Raji (cell line): ENCODE measurements around the gene ARID1B.

Source experiments
- POLR2A ChIP-seq: IDR thresholded peaks from 2 replicates; pipeline ENCODE4 v1.6.1; 2011; ENCODE audit warnings: low read depth, low read length, control low read depth; ENCODE audit not compliant: insufficient read depth

ARID1B gene

DNA sequence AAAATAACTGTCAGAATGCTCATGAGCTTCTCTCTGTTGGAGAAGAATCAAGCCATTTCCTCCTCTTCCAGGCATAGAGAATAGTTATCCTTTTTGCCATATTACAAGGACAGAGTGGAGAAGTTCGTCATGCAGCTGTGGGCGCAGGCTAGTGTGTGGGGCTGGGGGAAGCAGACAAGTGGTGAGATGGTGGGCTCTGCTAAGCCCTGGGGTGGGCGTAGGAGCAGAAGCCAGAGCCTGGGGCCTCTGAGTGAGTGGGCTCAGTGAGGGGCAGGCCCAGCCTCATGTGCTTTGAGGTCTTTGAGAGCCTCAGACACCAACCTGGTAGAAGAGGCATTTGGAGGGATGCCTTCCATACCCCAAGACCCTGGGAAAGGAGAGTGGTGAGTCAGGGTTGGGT is 19.4 kb downstream of the ARID1B start:
- no peak for TF ChIP-seq POLR2A

GRCh38 chr6:156797901-156798735 is 20.9 kb downstream of the ARID1B start:
- no peak for TF ChIP-seq POLR2A

DNA sequence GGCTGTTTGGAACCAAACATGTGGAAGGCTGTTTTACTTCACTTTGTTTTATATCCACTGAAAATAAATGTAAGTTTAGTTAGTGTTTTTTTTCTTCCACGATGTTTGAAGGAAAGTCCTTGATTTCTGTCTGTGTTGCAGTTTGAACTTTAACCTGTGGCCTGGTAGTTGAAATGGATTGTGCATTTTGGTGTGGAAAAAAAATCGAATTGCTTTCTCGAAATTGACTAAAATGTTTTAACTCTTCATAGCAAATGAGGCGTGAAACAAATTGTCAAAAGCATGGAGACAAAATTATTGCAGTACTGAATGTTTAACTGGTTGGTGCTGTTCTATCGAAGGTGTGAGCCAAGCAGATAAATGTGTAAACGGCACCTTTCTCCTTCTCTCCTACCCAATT is 24.5 kb downstream of the ARID1B start:
- no peak for TF ChIP-seq POLR2A

DNA sequence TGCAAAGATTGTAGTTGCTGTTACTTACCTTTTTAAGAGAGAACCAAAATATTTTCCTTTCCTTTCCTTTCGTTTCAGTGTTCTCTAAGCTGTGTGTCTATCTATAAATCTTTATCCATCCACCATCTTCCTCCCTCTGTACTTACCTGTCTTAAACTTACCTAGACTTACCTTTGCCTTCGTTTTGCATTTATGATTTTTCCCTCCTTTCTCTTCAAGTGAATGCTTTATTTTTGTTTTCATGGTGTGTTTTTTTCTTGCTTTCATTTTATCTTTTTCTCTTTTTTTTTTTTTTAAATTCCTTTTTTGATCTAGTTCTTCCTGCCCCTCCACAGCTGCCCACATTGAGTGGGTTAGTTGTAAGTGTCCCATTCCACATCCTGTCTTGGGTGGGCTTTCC is 26.2 kb downstream of the ARID1B start:
- TF ChIP-seq POLR2A: no peak

GRCh38 chr6:156804402-156804801 is 27.2 kb downstream of the ARID1B start:
- TF ChIP-seq POLR2A: no peak

GRCh38 chr6:156806155-156806554 is 29.0 kb downstream of the ARID1B start:
- no peak for TF ChIP-seq POLR2A

- TF ChIP-seq POLR2A: no peak
Observed at GRCh38 chr6:156807028-156807427, 29.9 kb downstream of the ARID1B start.

- TF ChIP-seq POLR2A: no peak
Observed at GRCh38 chr6:156807795-156808194, 30.6 kb downstream of the ARID1B start.

GRCh38 chr6:156808287-156808686 is 31.1 kb downstream of the ARID1B start:
- TF ChIP-seq POLR2A: no peak

- TF ChIP-seq POLR2A: no peak
Observed at GRCh38 chr6:156809034-156809433, 31.9 kb downstream of the ARID1B start.

DNA sequence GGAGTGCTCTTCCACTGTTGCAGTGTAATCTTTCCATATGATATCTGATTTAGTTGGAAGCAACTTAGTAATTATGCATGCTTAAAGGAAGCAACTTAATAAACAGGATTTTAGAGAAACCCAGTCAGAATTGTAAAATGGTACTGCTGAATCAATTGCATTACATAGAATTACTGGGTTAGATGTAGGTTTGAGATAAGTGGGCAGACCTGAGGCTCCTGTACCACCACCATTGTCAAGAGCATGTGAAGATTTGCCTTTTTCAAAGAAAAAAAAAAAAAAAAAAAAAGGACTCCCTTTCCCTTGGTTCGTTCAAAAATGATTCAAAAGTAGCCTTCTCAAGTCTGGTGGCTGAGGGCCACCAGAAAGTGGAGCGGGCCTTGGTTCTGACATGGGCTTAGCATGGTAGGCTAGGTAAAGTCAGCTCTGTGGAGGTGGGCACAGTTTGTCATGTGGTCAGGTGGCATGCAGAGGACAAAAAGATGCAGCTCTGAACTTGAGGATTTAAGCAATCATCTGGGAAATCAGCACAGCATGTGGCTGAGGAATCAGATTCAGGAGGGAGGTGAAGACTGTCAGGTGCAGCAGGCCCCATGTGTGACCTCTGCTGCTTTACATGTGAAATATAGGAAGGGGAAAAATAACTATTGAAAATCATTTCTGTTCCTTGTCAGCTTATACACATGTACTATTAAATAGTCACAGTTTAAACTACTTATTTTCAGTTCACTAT is 32.4 kb downstream of the ARID1B start:
- no peak for TF ChIP-seq POLR2A

DNA sequence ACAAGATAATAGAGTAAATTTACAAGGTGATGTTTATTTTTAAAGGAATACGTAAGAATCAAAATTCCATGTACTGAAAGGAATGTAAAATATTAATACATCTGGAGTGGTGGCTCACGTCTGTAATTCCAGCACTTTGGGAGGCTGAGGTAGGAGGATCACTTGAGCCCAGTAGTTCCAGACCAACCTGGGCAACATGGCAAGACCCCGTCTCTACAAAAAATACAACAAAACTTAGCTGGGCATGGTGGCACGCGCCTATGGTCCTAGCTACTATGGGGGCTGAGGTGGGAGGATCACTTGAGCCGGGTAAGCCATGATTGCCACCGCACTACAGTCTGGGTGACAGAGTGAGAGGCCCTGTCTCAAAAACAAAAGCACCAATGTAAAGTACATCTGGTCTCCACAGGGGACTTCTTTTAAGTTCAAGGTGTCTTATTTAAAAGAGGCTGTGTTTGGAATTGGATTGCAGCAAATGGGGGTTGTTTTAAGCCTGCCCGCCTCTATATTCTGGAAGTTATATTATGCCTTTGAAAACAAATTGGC is 36.9 kb downstream of the ARID1B start:
- no peak for TF ChIP-seq POLR2A

GRCh38 chr6:156816505-156816904 is 39.3 kb downstream of the ARID1B start:
- TF ChIP-seq POLR2A: no peak

- no peak for TF ChIP-seq POLR2A
Observed at GRCh38 chr6:156820089-156820798, 43.1 kb downstream of the ARID1B start.

DNA sequence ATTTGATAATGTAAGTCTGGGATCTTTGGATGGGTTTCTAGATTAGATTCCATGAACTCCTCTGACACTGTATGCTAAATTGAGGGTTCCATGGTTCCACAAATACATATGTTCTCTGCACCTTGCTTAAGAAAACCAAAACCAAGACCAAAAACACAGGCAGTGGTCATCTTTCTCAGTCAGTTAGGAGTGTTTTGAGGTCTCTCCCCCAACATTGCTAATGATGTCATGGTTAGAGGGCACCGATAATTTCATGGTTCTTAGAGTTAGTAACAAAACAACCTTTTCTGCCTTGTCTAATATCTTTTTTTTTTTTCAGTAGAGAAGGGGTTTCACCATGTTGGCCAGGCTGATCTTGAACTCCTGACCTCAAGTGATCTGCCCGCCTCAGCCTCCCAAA is 44.5 kb downstream of the ARID1B start:
- no peak for TF ChIP-seq POLR2A
